Astrocyte of the spinal cord (primary cell): ENCODE data around the gene ELOVL3.

Experiments
- DNase-seq: peaks from one replicate; pipeline ENCODE4 v3.0.0; 2011; ENCODE audit warnings: low read depth, low spot score
- H3K4me3 ChIP-seq: 2 replicates; pipeline ENCODE4 v1.5.1; 2011; ENCODE audit warnings: low read depth, mild to moderate bottlenecking, low read length, moderate library complexity
- in situ Hi-C: cut with HindIII; loops from 2 replicates; pipeline ENCODE4 v1.10.0; 2017; ENCODE audit warnings: low sequenced_read_pairs
- TF ChIP-seq, protein P1 (sequence below): IDR thresholded peaks from 2 replicates; pipeline ENCODE4 v1.5.1; 2012; ENCODE audit warnings: low read depth, mild to moderate bottlenecking, low read length, inconsistent platforms

Gene ELOVL3

GRCh38 chr10:102191956-102192355, 34.1 kb upstream of the ELOVL3 start:
- in situ Hi-C loops, result no loop called here
- TF ChIP-seq, protein P1, sequence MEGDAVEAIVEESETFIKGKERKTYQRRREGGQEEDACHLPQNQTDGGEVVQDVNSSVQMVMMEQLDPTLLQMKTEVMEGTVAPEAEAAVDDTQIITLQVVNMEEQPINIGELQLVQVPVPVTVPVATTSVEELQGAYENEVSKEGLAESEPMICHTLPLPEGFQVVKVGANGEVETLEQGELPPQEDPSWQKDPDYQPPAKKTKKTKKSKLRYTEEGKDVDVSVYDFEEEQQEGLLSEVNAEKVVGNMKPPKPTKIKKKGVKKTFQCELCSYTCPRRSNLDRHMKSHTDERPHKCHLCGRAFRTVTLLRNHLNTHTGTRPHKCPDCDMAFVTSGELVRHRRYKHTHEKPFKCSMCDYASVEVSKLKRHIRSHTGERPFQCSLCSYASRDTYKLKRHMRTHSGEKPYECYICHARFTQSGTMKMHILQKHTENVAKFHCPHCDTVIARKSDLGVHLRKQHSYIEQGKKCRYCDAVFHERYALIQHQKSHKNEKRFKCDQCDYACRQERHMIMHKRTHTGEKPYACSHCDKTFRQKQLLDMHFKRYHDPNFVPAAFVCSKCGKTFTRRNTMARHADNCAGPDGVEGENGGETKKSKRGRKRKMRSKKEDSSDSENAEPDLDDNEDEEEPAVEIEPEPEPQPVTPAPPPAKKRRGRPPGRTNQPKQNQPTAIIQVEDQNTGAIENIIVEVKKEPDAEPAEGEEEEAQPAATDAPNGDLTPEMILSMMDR, result no peak
- no peak for DNase-seq
- H3K4me3 ChIP-seq, result no peak overlapping the region

- no peak overlapping the region for H3K4me3 ChIP-seq
- TF ChIP-seq, protein P1, result no peak
- DNase-seq, result no peak
- in situ Hi-C loops, result no loop called here
Observed at GRCh38 chr10:102195296-102195870, 30.7 kb upstream of the ELOVL3 start.

DNA sequence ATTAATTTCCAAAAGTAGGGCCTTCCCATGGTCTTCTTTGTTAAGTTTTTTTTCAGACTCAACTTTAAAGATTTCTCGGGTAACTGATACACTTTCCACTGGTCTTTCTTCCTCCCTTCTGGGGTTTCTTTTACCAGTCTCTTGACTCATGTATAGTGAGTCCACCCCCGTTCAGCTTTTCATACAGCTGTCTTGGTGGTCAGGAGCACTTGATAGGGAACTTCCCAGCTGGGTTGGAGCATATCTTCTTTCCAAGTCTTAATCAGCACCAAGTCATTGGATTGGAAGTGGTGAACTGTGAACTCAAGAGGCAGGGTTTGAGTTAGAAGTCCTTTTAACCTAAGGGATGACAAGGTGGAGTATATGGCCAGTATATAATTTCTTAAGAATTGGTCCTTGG, 29.2 kb upstream of the ELOVL3 start:
- in situ Hi-C loops, result no loop called here
- TF ChIP-seq, protein P1, result no peak
- no peak overlapping the region for H3K4me3 ChIP-seq
- no peak for DNase-seq

GRCh38 chr10:102198027-102198426, 28.1 kb upstream of the ELOVL3 start:
- TF ChIP-seq, protein P1, result no peak
- H3K4me3 ChIP-seq, result no peak overlapping the region
- DNase-seq, result no peak
- in situ Hi-C loops, result no loop called here

DNA sequence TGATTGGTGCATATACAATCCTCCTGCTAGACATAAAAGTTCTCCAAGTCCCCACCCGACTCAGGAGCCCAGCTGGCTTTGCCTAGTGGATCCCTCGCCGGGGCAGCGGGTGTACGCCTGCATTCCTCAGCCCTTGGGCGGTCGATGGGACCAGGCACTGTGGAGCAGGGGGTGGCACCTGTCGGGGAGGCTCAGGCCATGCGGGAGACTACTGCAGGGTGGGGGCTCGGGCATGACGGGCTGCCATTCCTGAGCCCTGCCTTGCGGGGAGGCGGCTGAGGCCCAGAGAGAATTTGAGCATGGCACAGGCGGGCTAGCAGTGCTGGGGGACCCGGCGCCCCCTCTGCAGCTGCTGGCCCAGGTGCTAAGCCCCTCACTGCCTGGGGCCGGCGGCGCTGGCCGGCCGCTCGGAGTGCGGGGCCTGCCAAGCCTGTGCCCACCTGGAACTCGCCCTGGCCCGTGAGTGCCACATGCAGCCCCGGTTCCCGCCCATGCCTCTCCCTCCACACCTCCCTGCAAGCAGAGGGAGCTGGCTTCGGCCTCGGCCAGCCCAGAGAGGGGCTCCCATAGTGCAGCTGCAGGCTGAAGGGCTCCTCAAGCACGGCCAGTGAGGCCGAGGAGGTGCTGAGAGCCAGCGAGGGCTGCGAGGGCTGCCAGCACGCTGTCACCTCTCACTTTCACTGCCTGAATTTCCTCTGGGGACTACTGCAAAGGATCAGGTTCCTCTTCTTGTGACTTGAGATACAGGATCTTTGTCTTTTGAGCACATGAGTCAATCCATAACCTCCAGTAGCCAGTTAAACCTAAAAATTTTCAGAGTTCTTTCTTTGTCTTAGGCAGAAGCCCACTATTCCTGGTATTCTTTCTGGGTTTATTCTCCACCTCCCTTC, 25.1 kb upstream of the ELOVL3 start:
- no peak for DNase-seq
- TF ChIP-seq, protein P1, result no peak
- no peak overlapping the region for H3K4me3 ChIP-seq
- in situ Hi-C loops, result no loop called here

DNA sequence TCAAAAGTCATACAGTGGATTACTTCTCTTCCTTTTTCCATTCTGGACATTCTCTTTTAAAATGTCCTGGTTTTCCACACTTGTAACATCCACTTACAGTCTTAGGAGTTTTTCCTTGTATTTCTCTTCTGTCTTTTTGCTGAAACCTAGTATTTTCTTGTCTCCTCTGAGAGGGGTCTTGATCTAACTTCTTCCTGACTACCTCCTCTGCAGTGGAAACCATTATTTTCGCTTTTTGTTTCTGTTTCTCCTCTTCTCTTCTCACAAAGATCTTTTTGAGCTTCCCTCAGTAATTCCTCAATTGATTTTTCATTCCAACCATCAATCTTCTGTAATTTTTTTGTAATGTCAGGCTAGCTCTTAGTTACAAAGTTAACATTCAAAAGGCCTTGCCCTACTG, 23.7 kb upstream of the ELOVL3 start:
- TF ChIP-seq, protein P1, result no peak
- in situ Hi-C loops, result no loop called here
- no peak overlapping the region for H3K4me3 ChIP-seq
- no peak for DNase-seq
